Measurements from ENCODE around the gene JMJD8.

- TF ChIP-seq CTCF (conservative IDR thresholded peaks at IDR 0.05; ENCODE audit: low read depth in 2 of 2) (no peak), EZH2 (IDR thresholded peaks at IDR 0.05; ENCODE audit: low read depth, unreplicated experiment) (no peak), REST (IDR thresholded peaks at IDR 0.05; ENCODE audit: unreplicated experiment) (no peak), CREB1 (CRISPR knock-in tag; IDR thresholded peaks at IDR 0.05; ENCODE audit: low read depth) (no peak), POLR2AphosphoS5 (IDR thresholded peaks at IDR 0.05; ENCODE audit: low read depth) (no peak)
These were observed 34.8 kb upstream of the JMJD8 start for GRCh38 chr16:718922-719321.
